HG03045 (cell line): Measurements from ENCODE around the gene HOXB9.

Experiments
- ATAC-seq: cut with Tn5 transposase; IDR thresholded peaks from one replicate; pipeline ENCODE4 v1.9.1; 2021; ENCODE audit warnings: mild to moderate bottlenecking, moderate library complexity; ENCODE audit not compliant: unreplicated experiment

HOXB9 gene

GRCh38 chr17:48588528-48588927 is 37.6 kb downstream of the HOXB9 start:
- ATAC-seq: no peak

GRCh38 chr17:48588074-48588415 is 38.1 kb downstream of the HOXB9 start:
- no peak for ATAC-seq

- ATAC-seq: no peak
These were observed 38.7 kb downstream of the HOXB9 start for GRCh38 chr17:48587276-48588073.

- ATAC-seq: no peak
These were observed 39.6 kb downstream of the HOXB9 start for GRCh38 chr17:48586355-48587258.

GRCh38 chr17:48584223-48584741 is 41.9 kb downstream of the HOXB9 start:
- no peak for ATAC-seq

- no peak for ATAC-seq
These were observed 42.4 kb downstream of the HOXB9 start for GRCh38 chr17:48583708-48584222.

- no peak for ATAC-seq
These were observed 43.4 kb downstream of the HOXB9 start for GRCh38 chr17:48582750-48583069.

- no peak for ATAC-seq
These were observed 46.2 kb downstream of the HOXB9 start for GRCh38 chr17:48579760-48580554.

- ATAC-seq: no peak
These were observed 46.7 kb downstream of the HOXB9 start for GRCh38 chr17:48579471-48579759.

GRCh38 chr17:48578616-48579470 is 47.3 kb downstream of the HOXB9 start:
- no peak for ATAC-seq

- ATAC-seq: no peak
These were observed 48.1 kb downstream of the HOXB9 start, which contains the start of gene HOXB4 for GRCh38 chr17:48577946-48578615. HOXB4 (minus strand) TSS chr17:48578350; CDS start chr17:48578319, 31 bp downstream.

- no peak for ATAC-seq
These were observed 48.7 kb downstream of the HOXB9 start for GRCh38 chr17:48577330-48577945.

GRCh38 chr17:48576479-48577309 is 49.5 kb downstream of the HOXB9 start:
- ATAC-seq: no peak

GRCh38 chr17:48575673-48576478 is 50.3 kb downstream of the HOXB9 start:
- no peak for ATAC-seq

- no peak for ATAC-seq
These were observed 51.0 kb downstream of the HOXB9 start for GRCh38 chr17:48575066-48575582.

GRCh38 chr17:48574505-48575065 is 51.6 kb downstream of the HOXB9 start:
- no peak for ATAC-seq
